ENCODE results near the gene CARTPT.

Gene CARTPT

GRCh38 chr5:71737931-71738539 lies 19.0 kb downstream of the CARTPT start:
- no peak for DNase-seq (ENCODE audit: low read depth in 2 of 3, low spot score in 2 of 3)

- DNase-seq (ENCODE audit: low read depth in 2 of 3, low spot score in 2 of 3), result no peak
Observed at GRCh38 chr5:71738662-71739361, 19.7 kb downstream of the CARTPT start.

GRCh38 chr5:71740015-71740753 lies 21.1 kb downstream of the CARTPT start:
- DNase-seq (ENCODE audit: low read depth in 2 of 3, low spot score in 2 of 3), result no peak

DNA sequence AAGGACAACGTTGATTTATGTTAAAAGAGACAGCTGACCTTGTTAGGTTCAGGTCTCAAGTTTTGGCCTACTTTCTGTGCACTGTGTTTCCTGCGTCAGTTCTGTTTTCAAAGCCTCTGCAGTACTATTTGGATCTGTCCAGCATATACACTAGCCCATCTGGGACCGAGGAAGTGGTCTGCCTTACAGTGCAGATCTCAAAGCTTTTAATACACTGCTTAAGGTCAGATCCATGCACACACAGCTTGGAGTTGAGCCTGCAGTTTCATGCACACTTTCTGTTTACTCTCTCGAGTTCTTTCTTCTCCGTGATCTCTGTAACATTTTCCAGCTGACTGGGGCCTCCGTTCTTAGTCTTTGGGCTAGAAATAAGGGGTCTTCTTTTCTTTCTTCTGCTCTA lies 24.1 kb downstream of the CARTPT start:
- DNase-seq (ENCODE audit: low read depth in 2 of 3, low spot score in 2 of 3), result no peak

DNA sequence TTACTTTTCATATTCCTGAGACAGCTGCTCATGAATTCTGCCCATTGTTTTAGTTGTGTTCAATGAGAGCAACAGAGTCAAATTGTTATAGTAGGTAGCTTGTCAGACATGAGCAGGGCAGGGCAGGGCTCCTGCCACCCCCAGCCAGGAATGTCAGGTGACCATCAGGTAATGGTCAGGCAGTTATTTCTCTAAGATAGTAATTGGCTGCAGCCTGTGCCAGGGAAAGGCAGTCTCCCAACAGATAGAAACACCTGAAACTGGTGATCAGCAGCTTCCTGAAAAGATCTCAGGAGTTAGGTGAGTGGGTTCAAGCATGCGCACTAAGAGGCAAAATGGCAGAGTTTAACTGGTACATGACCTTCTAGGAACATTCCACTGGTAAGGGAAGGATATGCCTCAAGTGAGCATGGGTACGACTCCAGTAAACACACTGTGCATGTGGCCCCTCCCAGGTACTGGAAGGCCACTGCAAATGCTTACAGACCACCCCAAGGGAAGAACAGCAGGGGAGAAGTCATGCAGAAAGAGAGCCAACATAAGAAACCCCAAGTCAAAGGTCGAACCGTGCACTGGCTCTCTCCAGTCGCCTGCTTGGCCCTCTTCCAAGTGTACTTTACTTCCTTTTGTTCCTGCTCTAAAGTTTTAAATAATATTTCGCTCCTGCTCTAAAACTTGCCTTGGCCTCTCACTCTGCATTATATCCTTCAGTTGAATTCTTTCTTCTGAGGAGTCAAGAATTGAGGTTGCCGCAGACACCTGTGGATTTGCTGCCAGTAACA lies 25.1 kb downstream of the CARTPT start:
- DNase-seq (ENCODE audit: low read depth in 2 of 3, low spot score in 2 of 3), result no peak

DNA sequence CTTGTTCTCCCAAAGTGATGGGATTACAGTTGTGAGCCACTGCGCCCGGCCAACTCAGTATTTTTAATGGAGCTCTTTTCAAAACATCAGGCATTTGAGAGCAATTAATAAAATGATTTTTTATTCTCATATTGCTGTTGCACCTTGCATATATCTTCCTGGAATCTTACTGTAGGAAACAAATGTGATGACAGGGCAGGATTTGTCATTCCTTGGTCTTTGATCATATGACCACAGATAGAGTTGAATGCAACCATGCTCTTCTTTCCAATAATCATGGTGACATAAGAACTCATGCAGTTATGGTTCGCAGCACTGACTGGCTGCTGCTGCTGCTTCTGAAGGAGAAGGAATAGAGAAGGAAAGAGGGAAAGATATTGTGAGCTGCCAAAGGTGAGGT lies 28.1 kb downstream of the CARTPT start:
- no peak for DNase-seq (ENCODE audit: low read depth in 2 of 3, low spot score in 2 of 3)

DNA sequence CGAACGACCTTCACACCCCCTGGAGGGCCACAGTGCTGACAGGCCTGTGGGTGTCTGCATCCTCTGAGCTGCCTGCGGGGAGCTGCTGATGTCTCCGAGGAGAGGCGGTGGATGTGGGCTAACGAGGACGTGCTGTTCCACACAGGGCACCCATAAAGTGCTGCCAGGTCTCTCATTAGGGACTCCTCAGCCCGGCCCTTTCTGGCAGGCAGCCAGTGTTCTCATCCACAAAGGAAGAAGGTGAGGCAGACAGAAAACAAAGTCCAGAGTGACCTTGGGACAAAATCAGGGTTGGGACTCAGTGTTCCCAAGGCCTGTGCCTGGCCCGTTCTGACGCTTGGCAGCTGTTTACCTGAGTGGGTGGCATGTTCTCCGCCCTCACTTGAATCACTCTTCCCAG lies 29.3 kb downstream of the CARTPT start:
- no peak for DNase-seq (ENCODE audit: low read depth in 2 of 3, low spot score in 2 of 3)

GRCh38 chr5:71751422-71751821 lies 32.3 kb downstream of the CARTPT start:
- no peak for DNase-seq (ENCODE audit: low read depth in 2 of 3, low spot score in 2 of 3)

DNA sequence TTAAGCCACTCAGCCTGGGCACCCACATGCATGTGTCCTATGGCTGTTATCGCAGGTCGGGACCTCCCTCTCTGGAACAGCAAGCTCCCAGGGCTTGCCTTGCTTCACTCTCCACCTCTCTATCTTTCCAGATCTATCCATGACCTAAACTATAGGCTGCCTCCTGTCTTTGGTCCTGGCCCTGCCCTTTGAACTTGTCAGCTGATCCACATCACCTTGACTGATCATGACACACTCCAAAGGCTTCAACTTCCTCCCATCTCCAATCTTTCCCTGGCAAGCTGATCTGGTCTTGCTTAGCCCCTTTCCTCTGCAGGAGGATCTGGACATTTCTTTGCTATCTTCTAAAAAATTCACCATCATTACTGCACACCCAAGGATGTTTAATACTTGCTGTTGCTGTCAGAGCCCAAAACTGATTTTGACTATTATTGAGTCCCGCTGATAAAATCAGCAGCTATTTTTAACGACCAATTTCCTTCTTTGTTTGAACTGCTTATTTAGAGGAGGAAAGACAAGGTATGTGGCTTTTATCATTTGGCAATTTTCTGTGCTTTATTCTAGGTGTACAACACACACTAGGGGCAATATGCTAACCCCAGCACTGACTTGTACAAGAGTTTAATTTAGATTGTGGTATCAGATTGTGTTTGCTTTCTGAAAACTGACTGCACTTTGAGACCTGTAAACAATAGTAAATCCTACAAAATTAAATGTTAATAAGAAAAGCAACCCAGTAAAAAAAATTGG lies 33.5 kb downstream of the CARTPT start:
- no peak for DNase-seq (ENCODE audit: low read depth in 2 of 3, low spot score in 2 of 3)

- no peak for DNase-seq (ENCODE audit: low read depth in 2 of 3, low spot score in 2 of 3)
Observed at GRCh38 chr5:71757590-71758543, 38.8 kb downstream of the CARTPT start.

- no peak for DNase-seq (ENCODE audit: low read depth in 2 of 3, low spot score in 2 of 3)
Observed at GRCh38 chr5:71762826-71763225, 43.8 kb downstream of the CARTPT start.

DNA sequence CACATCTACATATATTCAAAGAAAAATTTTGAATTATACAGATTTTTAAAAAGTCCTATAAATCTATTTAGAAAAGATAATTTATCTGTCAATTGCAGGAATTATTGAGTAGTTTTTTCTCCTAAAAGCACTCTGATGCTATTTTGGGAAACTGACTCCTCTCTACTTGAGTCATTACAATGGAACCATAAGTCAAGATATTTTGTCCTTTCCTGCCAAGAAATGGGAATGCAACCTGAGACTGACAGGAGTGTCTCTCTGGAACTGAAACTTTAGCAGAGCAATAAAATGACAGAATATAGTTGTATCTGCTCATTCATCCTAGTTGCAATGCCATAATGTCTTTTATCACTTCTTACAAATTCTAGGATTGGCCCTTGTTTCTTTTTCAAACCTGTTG lies 48.6 kb downstream of the CARTPT start:
- DNase-seq (ENCODE audit: low read depth in 2 of 3, low spot score in 2 of 3), result no peak

- no peak for DNase-seq (ENCODE audit: low read depth in 2 of 3, low spot score in 2 of 3)
Observed at GRCh38 chr5:71769287-71769686, 50.2 kb downstream of the CARTPT start.

- DNase-seq (ENCODE audit: low read depth in 2 of 3, low spot score in 2 of 3), result no peak
Observed at GRCh38 chr5:71770381-71770780, 51.3 kb downstream of the CARTPT start.

Data from activated CD8-positive, alpha-beta memory T cell treated with anti-CD3 and anti-CD28 coated beads for 48 hours (primary cell).